NT2/D1 (cell line): ENCODE measurements around the gene PCSK4.

ENCODE experiments used
- DNase-seq: peaks from one replicate; pipeline ENCODE4 v3.0.0-alpha.2; 2011; ENCODE audit warnings: low read depth, low spot score
- H3K27me3 ChIP-seq: 2 replicates; pipeline ENCODE4 v1.6.0; 2011; ENCODE audit warnings: mild to moderate bottlenecking; ENCODE audit not compliant: insufficient read length, insufficient read depth
- H3K36me3 ChIP-seq: 2 replicates; pipeline ENCODE4 v1.6.1; 2011; ENCODE audit warnings: mild to moderate bottlenecking, low read length, mixed read lengths; ENCODE audit not compliant: insufficient read depth, insufficient read length
- H3K4me1 ChIP-seq: 2 replicates; pipeline ENCODE4 v1.5.1; 2011; ENCODE audit not compliant: insufficient read depth, insufficient read length
- H3K4me3 ChIP-seq: 2 replicates; pipeline ENCODE4 v1.5.1; 2011; ENCODE audit warnings: low read depth; ENCODE audit not compliant: insufficient read length
- H3K9ac ChIP-seq: 2 replicates; pipeline ENCODE4 v1.6.0; 2011; ENCODE audit warnings: low read depth; ENCODE audit not compliant: insufficient read length
- H3K9me3 ChIP-seq: 2 replicates; pipeline ENCODE4 v1.5.1; 2011; ENCODE audit warnings: mild to moderate bottlenecking, low read length; ENCODE audit not compliant: insufficient read depth
- SUZ12 ChIP-seq: IDR thresholded peaks from 2 replicates; pipeline ENCODE4 v1.6.1; 2011; ENCODE audit not compliant: insufficient read length, insufficient read depth; ENCODE audit errors: extremely low read depth
- YY1 ChIP-seq: IDR thresholded peaks from 2 replicates; pipeline ENCODE4 v1.6.1; 2011; ENCODE audit not compliant: insufficient read length, insufficient read depth
- ZNF274 ChIP-seq: IDR thresholded peaks from 2 replicates; pipeline ENCODE4 v1.6.1; 2011; ENCODE audit warnings: mild to moderate bottlenecking, low read depth, low read length

The PCSK4 gene

DNA sequence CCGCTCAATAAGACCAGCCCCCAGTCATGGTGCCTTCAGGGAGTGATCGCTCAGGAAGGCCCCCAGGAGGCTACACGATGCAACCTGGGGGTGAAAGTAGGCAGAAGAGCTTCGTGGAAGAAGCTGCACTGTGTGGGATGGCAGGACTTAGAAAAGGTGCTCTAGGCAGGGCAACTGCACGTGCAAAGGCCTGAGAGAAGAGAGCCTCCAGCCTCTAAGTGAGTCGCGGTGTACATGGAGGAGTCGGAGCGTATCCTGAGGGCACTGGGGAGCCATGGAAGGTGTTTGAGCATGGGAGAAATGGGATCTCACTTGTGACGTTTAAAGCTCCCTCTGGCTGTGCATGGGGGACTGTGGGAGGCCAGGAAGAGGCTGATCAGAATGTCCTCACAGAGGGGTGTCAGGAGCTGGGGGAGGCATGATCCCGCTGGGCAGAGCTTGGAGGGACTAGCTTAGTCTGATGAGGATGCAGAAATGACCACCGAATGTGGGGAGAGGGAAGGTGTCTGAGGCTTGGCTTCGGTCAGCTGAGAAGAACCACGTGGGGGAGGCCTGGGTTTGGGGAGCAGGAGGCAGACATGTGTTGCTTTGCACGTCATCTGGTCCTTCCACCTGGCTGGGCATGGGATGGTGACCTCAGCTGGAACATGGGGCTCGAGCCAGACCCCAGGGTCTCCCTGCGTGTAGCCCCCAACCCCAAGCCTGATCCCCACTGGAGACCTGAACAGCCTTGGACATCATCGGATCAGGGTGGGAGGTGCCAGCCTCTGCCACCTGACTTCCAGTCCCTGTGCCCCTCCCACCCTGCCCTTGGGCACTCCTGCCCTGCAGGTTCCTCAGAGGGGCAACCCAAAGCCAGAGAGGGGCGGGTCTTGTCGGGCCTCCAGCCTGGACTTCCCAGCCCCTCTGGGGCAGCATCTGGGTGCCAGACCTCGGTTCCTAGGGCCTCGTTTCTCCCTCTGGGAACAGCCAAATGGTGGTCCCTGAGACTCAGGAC is 39.1 kb downstream of the PCSK4 start:
- H3K27me3 ChIP-seq = peaks cover 89% of the 10 kb centered on the region
- peaks cover 34% of the 10 kb centered on the region for H3K4me1 ChIP-seq
- no peak for DNase-seq
- H3K9me3 ChIP-seq = no peaks in the 10 kb centered on the region
- H3K4me3 ChIP-seq = no peak overlapping the region
- no peak overlapping the region for H3K9ac ChIP-seq
- TF ChIP-seq SUZ12 = no peak
- no peak for TF ChIP-seq YY1
- no peak for TF ChIP-seq ZNF274
- no peaks in the 10 kb centered on the region for H3K36me3 ChIP-seq

DNA sequence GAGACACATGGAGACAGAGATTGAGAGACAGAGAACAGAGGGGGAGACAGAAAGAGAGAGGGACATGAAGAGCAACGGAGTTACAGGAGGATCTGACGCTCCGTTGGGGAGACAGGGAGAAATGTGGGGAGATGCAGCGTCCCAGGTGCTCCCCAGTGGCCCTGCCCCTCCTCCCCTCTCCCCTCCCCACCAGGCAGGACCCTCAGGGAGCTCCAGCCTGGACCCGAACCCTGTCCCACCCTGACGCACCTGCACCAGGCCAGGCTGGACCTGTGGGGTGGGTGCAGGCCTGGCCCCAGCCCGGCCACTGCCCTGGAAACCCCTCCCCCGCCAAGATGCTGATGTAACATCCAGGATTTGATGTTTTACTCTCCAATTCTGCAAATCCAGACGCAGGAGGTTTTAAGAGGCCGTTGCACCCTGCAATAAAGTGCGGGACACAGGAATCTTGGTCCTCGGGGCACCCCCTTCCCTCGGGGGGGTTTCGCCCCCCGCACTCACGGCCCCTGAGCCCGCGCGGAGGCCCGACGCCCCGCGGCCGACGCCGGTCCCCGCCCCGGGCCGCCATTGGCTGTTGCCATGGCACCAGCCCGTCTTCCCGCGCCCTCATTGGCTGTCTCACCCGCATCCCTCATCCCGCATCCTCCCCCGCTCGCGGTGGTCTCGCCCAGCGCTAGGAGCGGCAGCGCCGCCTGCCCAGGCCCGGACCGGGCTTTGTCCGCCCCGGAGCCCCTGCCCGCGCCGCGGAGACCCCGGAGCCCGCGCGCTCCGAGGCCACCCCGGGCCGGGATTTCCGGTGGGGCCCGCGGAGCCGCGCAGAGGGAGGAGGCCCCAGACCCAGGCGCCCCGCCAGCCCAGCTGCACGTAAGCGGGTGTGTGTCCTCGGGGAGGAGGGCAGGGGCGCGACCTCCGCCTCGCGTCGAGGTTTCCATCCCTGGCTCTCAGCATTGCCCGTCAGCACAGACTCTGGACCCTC is 40.4 kb downstream of the PCSK4 start, which contains the start of gene APC2:
Gene APC2 (plus strand): TSS at position 655 of the 976 bp plus-strand sequence. CDS start 2,881 bp downstream, outside the sequence.
- peaks cover 33% of the 10 kb centered on the region for H3K4me1 ChIP-seq
- no peaks in the 10 kb centered on the region for H3K36me3 ChIP-seq
- no peak within 1 kb of the TSS for H3K9ac ChIP-seq
- DNase-seq = no peak
- no peaks in the 10 kb centered on the region for H3K9me3 ChIP-seq
- H3K4me3 ChIP-seq = no peak within 1 kb of the TSS
- TF ChIP-seq ZNF274 (no peak), SUZ12 (peak; percentile 22), YY1 (no peak)
- H3K27me3 ChIP-seq = peaks cover 86% of the 10 kb centered on the region

DNA sequence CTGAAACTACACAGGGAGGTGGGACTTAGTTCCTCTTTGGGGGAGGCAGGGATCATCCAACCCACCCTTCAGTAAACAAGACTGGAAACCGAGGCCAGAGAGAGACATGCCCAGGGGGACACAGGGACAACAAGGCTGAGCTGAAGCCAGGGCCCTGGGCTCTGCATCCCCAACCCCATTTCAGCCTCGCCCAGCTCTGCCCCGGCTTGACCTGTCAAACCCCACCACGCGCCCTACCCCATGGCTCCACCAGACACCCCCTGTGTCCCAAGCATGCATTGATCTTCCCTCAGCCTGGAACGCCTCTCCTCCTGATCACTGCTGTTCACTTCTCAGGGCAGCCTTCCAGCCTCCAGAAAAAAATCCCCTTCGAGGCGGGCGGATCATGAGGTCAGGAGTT is 42.2 kb downstream of the PCSK4 start:
- H3K4me3 ChIP-seq = no peak overlapping the region
- no peak for DNase-seq
- H3K9ac ChIP-seq = no peak overlapping the region
- peaks cover 71% of the 10 kb centered on the region for H3K27me3 ChIP-seq
- no peak for TF ChIP-seq YY1
- no peak for TF ChIP-seq SUZ12
- TF ChIP-seq ZNF274 = no peak
- peaks cover 29% of the 10 kb centered on the region for H3K4me1 ChIP-seq
- peaks cover 2% of the 10 kb centered on the region for H3K36me3 ChIP-seq
- no peaks in the 10 kb centered on the region for H3K9me3 ChIP-seq

DNA sequence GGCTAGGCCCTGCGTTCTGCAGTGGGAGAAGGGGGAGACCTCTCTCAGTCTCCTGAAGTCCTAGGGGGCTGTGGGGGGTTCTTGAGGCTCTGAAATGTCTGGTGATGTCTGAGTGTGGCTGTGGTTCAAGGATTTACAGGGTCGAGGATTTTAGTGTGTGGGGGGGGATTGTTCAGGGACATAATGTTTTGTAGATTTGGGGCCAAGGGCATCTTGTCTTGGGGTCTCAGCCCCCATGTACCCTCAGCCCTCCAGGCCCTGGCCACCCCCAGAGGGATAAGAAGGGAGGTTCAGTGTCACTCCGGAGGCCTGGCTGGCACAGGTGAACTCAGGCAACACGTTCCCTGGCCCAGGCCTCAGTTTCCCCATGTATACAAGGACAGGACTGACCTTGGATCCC is 42.6 kb downstream of the PCSK4 start:
- H3K27me3 ChIP-seq = peaks cover 67% of the 10 kb centered on the region
- no peak overlapping the region for H3K4me3 ChIP-seq
- no peaks in the 10 kb centered on the region for H3K9me3 ChIP-seq
- no peak for TF ChIP-seq YY1
- no peak for TF ChIP-seq ZNF274
- TF ChIP-seq SUZ12 = no peak
- no peak overlapping the region for H3K9ac ChIP-seq
- H3K36me3 ChIP-seq = peaks cover 6% of the 10 kb centered on the region
- H3K4me1 ChIP-seq = peaks cover 24% of the 10 kb centered on the region
- DNase-seq = no peak

DNA sequence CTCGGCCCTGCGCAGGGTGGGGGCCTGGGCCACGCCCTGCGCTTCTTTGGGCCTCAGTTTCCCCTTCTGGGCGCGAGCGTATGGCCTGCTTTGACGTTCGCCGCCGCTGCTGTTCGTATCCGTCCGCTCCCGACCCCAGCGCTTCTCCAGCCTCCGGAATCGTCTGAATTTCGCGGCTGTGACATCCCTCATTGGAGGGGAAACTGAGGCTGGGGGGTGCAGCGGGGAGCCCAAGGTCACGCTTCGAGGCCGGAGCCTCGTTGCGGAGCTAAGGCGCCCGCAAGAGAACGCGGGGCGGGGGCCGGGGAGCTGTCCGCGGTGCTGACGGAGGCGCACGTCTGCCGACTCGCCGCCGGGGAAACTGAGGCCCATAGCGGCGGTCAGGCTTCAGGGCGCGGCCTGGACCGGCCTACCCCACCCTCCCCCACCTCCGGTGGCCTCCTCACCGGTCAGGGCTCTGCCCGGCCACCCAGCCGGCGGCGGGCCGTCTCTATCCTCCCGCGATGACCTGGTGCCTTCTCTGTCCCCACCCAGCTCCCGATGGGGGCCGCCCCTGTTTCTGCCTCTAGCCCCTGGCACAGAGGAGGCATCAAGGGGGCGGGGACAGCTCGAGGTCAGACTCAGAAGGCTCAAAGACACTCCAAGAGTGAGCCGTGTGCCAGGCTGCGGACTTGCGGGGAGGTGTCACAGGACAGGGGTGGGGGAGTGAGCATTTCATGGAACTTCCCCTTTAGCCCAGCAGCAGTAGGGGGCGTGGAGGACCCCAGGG is 43.3 kb downstream of the PCSK4 start:
- Histone ChIP-seq H3K9me3 (no peaks in the 10 kb centered on the region), H3K4me1 (peaks cover 24% of the 10 kb centered on the region), H3K27me3 (peaks cover 61% of the 10 kb centered on the region), H3K9ac (no peak overlapping the region), H3K4me3 (peak overlapping the region; percentile 11), H3K36me3 (peaks cover 11% of the 10 kb centered on the region)
- TF ChIP-seq SUZ12 (peak; percentile 75), YY1 (no peak)
- no peak for DNase-seq

DNA sequence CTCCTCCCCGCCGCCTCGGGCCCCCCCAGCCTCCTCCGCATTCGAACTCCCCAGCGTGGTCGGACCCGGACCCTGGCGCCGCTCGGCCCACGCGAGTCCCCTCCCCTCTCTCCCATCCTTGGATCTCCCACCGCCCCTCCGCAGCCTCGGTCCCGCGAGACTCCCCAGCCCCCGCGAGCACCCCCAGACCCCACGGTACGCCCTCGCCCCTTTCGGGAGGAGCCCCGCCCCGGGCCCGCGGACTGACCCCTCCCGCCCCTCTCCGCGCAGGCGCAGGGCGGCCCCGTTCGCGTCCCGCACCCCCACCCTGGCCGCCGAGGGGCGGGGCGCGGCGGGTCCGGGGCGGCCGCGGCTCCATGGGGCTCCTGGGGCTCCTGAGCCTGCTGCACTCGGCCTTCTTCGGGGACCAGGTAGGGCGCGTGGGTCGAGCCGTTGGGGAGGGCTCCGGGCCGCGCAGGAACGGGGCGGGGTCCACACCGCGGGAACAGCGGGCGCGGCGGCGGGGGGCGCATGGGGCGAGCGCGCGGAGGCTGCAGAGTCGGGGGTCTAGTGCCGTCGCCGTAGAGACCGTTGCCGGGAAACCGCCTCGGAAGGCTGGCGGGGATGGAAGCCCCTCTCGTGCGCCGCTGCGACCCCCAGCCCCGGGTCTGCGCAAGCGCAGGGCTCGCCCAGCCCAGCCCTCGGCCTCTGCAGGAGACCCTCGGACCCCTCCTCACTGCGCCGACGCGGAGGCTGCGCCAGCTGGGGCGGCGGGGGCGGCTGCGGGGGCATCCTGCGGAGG is 44.0 kb downstream of the PCSK4 start:
- DNase-seq = no peak
- no peaks in the 10 kb centered on the region for H3K9me3 ChIP-seq
- peak overlapping the region; percentile 43 for H3K4me3 ChIP-seq
- H3K27me3 ChIP-seq = peaks cover 53% of the 10 kb centered on the region
- TF ChIP-seq SUZ12 (no peak), YY1 (no peak), ZNF274 (no peak)
- H3K9ac ChIP-seq = no peak overlapping the region
- peaks cover 19% of the 10 kb centered on the region for H3K36me3 ChIP-seq
- H3K4me1 ChIP-seq = peaks cover 30% of the 10 kb centered on the region
